Ovary (tissue), 3 donors: Measurements from ENCODE around the gene RNF187.

Experiments
- EP300 ChIP-seq: sonication (generic); formaldehyde crosslinking; IDR thresholded peaks from one replicate; pipeline ENCODE4 v1.6.1; 2017; ENCODE audit warnings: antibody characterized with exemption
- TF ChIP-seq, protein P1 (sequence below), 3 donors: fragments of 450-650 bp in 2 of 3; fragments of 200-600 bp in 1 of 3; IDR thresholded peaks; one replicate each; pipeline versions ENCODE4 v1.5.1 to v1.8.0; 2016 to 2022; ENCODE audit warnings: antibody characterized with exemption in 3 of 3, mild to moderate bottlenecking in 1 of 3
- donor health status: DM: no; HTN: no; CAD: no.

DNA sequence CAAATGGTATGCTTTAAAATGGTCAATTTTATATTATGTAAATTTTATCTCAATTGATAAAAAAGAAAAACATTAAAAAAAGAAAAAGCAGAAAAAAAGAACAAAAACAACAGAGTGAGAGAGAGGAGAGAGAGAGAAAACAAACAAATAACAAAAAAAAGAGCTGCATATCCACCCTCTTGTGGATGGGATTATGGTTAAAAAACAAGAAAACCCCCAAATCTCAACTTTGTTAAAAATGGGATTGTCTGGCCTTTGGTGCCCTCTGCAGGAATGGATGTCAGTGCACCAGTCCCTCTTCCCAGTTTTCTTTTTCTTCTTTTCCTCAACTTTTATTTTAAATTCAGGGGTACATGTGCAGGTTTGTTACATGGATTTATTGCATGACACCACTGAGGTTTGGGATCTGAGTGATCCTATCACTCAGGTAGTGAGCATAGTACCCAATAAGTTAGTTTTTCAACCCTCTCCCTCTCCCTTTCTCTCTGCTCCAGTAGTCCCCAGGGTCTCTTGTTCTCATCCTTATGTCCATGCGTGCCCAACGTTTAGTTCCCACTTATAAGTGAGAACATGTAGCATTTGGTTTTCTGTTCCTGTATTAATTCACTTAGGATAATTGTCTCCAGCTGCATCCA lies 28.1 kb downstream of the RNF187 start:
- TF ChIP-seq, protein P1, sequence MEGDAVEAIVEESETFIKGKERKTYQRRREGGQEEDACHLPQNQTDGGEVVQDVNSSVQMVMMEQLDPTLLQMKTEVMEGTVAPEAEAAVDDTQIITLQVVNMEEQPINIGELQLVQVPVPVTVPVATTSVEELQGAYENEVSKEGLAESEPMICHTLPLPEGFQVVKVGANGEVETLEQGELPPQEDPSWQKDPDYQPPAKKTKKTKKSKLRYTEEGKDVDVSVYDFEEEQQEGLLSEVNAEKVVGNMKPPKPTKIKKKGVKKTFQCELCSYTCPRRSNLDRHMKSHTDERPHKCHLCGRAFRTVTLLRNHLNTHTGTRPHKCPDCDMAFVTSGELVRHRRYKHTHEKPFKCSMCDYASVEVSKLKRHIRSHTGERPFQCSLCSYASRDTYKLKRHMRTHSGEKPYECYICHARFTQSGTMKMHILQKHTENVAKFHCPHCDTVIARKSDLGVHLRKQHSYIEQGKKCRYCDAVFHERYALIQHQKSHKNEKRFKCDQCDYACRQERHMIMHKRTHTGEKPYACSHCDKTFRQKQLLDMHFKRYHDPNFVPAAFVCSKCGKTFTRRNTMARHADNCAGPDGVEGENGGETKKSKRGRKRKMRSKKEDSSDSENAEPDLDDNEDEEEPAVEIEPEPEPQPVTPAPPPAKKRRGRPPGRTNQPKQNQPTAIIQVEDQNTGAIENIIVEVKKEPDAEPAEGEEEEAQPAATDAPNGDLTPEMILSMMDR (IDR thresholded peaks at IDR 0.05), result peak; percentile 24 to 66 (median 52)
- TF ChIP-seq EP300, result no peak
